GM13977 (cell line): ENCODE results near the gene OSBPL6.
"Not testable (repeated sequence)": the region's sequence is repeated elsewhere in the genome, so short reads cannot be mapped to it uniquely, and the experiment has no call there.

Experiments used
- DNase-seq: peaks from one replicate; pipeline ENCODE4 v3.0.0; 2012; ENCODE audit warnings: low spot score
- CTCF ChIP-seq: IDR thresholded peaks from 2 replicates; pipeline ENCODE4 v1.5.1; 2012; ENCODE audit warnings: mild to moderate bottlenecking, control low read depth; ENCODE audit not compliant: insufficient read depth; ENCODE audit errors: extremely low read depth, missing control alignments
- in situ Hi-C: fragments of 300-500 bp; cut with MboI; formaldehyde crosslinking; loops from one replicate; pipeline ENCODE4 v1.12.0; 2022; ENCODE audit warnings: low sequenced_read_pairs, low pct_unique_long_range_greater_than_20kb, mixed read lengths, inconsistent platforms; ENCODE audit not compliant: unreplicated experiment

OSBPL6 gene

GRCh38 chr2:178193823-178194599, at the start of gene OSBPL6:
OSBPL6 (plus strand) TSS chr2:178194512; CDS start chr2:178306185, 111,673 bp downstream.
- no peak for TF ChIP-seq CTCF
- peak; percentile 92 for DNase-seq
- in situ Hi-C loops, result no loop called here

GRCh38 chr2:178152033-178152432, 42.3 kb upstream of the OSBPL6 start:
- DNase-seq, result no peak

GRCh38 chr2:178152542-178152941, 41.8 kb upstream of the OSBPL6 start:
- DNase-seq, result no peak
- TF ChIP-seq CTCF, result no peak
- in situ Hi-C loops, result no loop called here

More at GRCh38 chr2:178152033-178152432, 42.3 kb upstream of the OSBPL6 start:
- no peak for TF ChIP-seq CTCF
- in situ Hi-C loops, result no loop called here

- no peak for DNase-seq
- TF ChIP-seq CTCF, result no peak
- in situ Hi-C loops, result no loop called here
Measured at GRCh38 chr2:178152977-178153376, 41.3 kb upstream of the OSBPL6 start.

- DNase-seq, in situ Hi-C loops: not testable (repeated sequence)
Measured at GRCh38 chr2:178153878-178154277, 40.4 kb upstream of the OSBPL6 start.

- DNase-seq, result no peak
- in situ Hi-C loops, result no loop called here
- no peak for TF ChIP-seq CTCF
Measured at GRCh38 chr2:178155524-178155923, 38.8 kb upstream of the OSBPL6 start.

- in situ Hi-C loops, result no loop called here
- TF ChIP-seq CTCF, result no peak
Measured at GRCh38 chr2:178157574-178157973, 36.7 kb upstream of the OSBPL6 start.

More at GRCh38 chr2:178157574-178157973, 36.7 kb upstream of the OSBPL6 start:
- DNase-seq, result no peak
